Germinal center (tissue), 1 donor: ENCODE measurements around the gene LRP1.

Source experiments
- DNase-seq: peaks from one replicate; pipeline ENCODE4 v3.0.0; 2012; ENCODE audit warnings: mixed read lengths, low spot score

Gene LRP1

GRCh38 chr12:57258977-57259970, 131.0 kb downstream of the LRP1 start:
- no peak for DNase-seq

DNA sequence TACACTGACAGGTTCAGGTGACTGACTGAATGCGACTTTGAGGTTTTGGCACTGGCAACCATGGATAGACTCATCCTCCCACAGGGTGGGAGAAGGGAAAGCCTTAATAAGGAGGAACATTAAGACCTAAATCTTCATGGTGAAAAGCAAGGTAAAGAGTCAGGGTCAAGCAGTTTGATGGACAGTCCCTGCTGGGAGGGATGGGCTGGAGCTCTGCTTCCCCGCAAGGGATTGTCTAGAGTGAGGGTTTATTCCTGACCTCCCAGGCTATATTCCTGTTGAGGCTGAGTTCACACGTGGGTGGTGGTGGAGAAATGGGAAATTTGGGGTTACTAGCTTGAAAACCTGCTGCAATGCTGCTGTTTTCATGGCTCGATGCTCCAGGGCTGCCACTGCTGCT, 132.1 kb downstream of the LRP1 start:
- no peak for DNase-seq

GRCh38 chr12:57261428-57261865, 133.2 kb downstream of the LRP1 start:
- DNase-seq, result no peak

DNA sequence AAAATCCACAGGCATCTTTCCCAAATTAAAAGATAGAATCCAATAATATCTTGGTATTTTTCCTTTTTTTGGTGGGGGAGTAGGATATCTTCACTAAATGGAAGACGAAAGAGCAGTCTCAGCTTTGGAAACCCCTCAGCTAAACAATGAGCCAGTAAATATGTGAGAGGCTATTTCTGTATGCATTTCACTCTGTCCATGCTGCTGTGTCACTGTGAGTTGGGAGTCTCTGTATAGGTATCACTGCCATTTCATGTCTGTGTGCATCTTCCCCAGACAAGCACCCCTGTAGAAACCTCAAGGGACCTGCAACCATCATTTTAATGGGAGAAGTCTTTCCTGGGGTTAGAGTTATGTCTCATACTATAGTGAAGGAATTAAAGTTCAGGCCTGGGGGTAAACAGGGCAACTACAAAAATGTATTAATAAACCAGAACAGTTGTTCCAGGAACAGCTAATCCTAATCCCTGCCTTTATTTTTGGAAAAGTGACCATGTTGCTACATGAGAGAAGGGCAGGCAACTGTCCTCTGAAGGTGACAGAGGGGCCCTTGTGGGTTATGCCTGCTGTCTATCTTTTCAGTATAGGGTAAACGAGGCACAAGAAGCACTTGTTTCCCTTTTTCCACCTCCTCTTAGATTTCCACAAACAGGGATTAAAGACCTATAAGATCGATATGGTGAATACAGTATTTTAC, 134.0 kb downstream of the LRP1 start:
- DNase-seq, result no peak
